CD4-positive, alpha-beta T cell treated with Interleukin-6 for 4 hours (primary cell): ENCODE measurements around the gene OSTN.
"Not testable (repeated sequence)": the region's sequence is repeated elsewhere in the genome, so short reads cannot be mapped to it uniquely, and the experiment has no call there.

Source experiments
- DNase-seq: peaks from one replicate; pipeline ENCODE4 v3.0.0-alpha.2; 2020; ENCODE audit warnings: mixed read lengths

The OSTN gene

GRCh38 chr3:191198932-191199331, at the start of gene OSTN:
OSTN (plus strand) TSS chr3:191199241; CDS start chr3:191212533, 13,292 bp downstream.
- DNase-seq = no peak

- DNase-seq = no peak
These were observed 47.4 kb upstream of the OSTN start for GRCh38 chr3:191151653-191152052.

- no peak for DNase-seq
These were observed 44.2 kb upstream of the OSTN start for GRCh38 chr3:191154827-191155226.

- DNase-seq = no peak
These were observed 40.8 kb upstream of the OSTN start for GRCh38 chr3:191158247-191158646.

- DNase-seq = no peak
These were observed 40.2 kb upstream of the OSTN start for GRCh38 chr3:191158815-191159214.

- no peak for DNase-seq
These were observed 33.2 kb upstream of the OSTN start for GRCh38 chr3:191165802-191166201.

GRCh38 chr3:191166368-191166767, 32.7 kb upstream of the OSTN start:
- DNase-seq = no peak

GRCh38 chr3:191169566-191169965, 29.5 kb upstream of the OSTN start:
- DNase-seq = no peak

GRCh38 chr3:191170097-191170496, 28.9 kb upstream of the OSTN start:
- no peak for DNase-seq

GRCh38 chr3:191175102-191175501, 23.9 kb upstream of the OSTN start:
- no peak for DNase-seq

- DNase-seq = no peak
These were observed 22.8 kb upstream of the OSTN start for GRCh38 chr3:191176038-191176785.

- DNase-seq = not testable (repeated sequence)
These were observed 13.7 kb upstream of the OSTN start for GRCh38 chr3:191185382-191185781.

- DNase-seq = not testable (repeated sequence)
These were observed 10.8 kb upstream of the OSTN start for GRCh38 chr3:191188246-191188645.

GRCh38 chr3:191192270-191192669, 6.8 kb upstream of the OSTN start:
- not testable (repeated sequence) for DNase-seq

GRCh38 chr3:191192941-191193340, 6.1 kb upstream of the OSTN start:
- no peak for DNase-seq

GRCh38 chr3:191197761-191198306, 1.2 kb upstream of the OSTN start:
- DNase-seq = no peak

GRCh38 chr3:191198480-191198879, 561 bp upstream of the OSTN start:
- DNase-seq = no peak

GRCh38 chr3:191210032-191210431, 11.0 kb downstream of the OSTN start:
- DNase-seq = no peak

GRCh38 chr3:191216510-191216909, 17.5 kb downstream of the OSTN start:
- DNase-seq = no peak

GRCh38 chr3:191217301-191217700, 18.3 kb downstream of the OSTN start:
- no peak for DNase-seq

GRCh38 chr3:191220908-191221307, 21.9 kb downstream of the OSTN start:
- no peak for DNase-seq

GRCh38 chr3:191221638-191222037, 22.6 kb downstream of the OSTN start:
- DNase-seq = no peak

- DNase-seq = no peak
These were observed 28.5 kb downstream of the OSTN start for GRCh38 chr3:191227541-191227940.

GRCh38 chr3:191234216-191234615, 35.2 kb downstream of the OSTN start:
- DNase-seq = no peak
